MM.1S (cell line): ENCODE results near the gene TENT5C.

Experiments used
- EZH2 ChIP-seq: fragments of 300-600 bp; sonication (generic); optimal IDR thresholded peaks from 2 replicates; pipeline ENCODE3; 2017; ENCODE audit warnings: low read depth, mild to moderate bottlenecking, antibody characterized with exemption, low read length, mixed read lengths
- TF ChIP-seq, protein P1 (sequence below): fragments of 300-600 bp; sonication (generic); IDR thresholded peaks from 2 replicates; pipeline ENCODE4 v1.5.1; 2016; ENCODE audit warnings: antibody characterized with exemption, low read length, mixed read lengths

DNA sequence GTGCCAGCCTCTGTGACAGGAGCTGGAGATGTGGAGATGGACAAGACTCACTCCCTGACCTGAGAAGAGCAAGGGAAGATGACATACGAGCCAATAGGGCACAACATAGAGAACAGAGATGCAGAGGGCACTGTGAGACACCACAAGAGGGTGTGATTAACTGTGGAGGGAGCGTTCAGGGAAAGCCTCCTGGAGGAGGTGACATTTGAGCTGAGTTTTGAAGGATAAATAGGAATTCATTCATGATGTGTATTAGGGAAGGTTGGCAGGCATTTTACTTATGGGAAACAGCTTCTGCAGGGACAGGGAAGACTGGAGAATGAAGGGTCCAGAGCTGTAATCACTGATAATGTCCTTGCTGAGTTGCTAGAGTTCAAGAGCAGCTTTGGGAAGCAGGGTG, 25.0 kb upstream of the TENT5C start:
- TF ChIP-seq, protein P1, sequence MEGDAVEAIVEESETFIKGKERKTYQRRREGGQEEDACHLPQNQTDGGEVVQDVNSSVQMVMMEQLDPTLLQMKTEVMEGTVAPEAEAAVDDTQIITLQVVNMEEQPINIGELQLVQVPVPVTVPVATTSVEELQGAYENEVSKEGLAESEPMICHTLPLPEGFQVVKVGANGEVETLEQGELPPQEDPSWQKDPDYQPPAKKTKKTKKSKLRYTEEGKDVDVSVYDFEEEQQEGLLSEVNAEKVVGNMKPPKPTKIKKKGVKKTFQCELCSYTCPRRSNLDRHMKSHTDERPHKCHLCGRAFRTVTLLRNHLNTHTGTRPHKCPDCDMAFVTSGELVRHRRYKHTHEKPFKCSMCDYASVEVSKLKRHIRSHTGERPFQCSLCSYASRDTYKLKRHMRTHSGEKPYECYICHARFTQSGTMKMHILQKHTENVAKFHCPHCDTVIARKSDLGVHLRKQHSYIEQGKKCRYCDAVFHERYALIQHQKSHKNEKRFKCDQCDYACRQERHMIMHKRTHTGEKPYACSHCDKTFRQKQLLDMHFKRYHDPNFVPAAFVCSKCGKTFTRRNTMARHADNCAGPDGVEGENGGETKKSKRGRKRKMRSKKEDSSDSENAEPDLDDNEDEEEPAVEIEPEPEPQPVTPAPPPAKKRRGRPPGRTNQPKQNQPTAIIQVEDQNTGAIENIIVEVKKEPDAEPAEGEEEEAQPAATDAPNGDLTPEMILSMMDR: no peak
- TF ChIP-seq EZH2: no peak
